SKM-1 treated with dmso at 0.1 percent for 144 hours (cell line): ENCODE measurements around the gene WNT3.

Experiments used
- DNase-seq: peaks from one replicate; lab custom pipeline; 2025; ENCODE audit not compliant: unreplicated experiment; lab: John Stamatoyannopoulos, UW

Gene WNT3

DNA sequence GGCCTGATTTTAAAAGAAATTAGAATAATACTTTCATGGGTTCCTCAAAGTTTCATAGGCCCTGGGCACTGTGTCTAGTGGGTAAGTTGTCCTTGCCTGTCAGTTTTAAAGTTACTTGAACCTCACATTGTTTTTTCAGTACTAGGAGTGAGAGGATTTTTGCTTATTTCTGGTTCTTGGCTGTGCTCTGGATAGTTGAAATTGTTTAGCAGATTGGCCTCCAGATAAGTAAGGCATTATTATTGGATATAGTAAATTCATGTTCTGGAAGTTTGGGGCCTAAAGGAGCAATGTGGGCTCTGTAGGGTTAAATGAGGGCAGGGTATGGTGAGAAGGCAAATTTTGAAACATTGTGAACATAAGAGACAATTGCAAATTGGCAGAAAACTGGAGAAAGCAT is 78.5 kb downstream of the WNT3 start:
- no peak for DNase-seq

DNA sequence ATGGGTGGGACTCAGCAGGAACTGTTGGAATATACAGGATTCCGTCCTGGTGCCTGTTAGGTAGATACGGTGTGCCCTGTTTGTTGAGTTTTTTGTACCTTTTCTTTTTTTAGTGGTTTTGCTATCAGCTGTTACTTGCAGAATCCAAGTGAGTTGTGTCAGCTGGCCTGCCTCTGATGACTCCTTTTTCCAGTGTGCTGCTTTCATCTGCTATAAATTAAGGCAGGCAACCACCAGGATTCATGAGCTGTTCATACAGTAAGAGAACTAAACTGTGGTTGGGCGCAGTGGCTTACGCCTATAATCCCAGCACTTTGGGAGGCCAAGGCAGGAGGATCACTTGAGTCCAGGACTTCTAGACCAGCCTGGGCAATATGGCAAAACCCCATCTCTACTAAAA is 79.9 kb downstream of the WNT3 start:
- DNase-seq: no peak

DNA sequence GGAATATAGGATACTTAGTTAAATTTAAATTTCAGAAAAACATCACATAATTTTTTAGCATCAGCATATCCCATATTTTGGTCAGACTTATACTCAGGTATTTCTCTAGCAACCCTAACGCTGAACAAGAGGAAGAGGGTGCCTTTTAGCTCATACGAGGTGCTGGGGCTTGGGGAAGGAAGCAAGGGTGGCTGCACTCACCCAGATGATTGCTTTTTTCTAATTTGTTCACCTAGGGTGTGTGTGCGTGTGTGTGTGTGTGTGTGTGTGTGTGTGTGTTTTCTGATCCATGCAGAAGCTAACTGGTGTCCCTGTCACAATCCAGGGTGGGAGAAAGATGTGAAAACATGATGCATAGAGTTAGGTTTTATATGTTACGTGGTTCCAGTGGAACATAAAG is 81.2 kb downstream of the WNT3 start:
- no peak for DNase-seq

DNA sequence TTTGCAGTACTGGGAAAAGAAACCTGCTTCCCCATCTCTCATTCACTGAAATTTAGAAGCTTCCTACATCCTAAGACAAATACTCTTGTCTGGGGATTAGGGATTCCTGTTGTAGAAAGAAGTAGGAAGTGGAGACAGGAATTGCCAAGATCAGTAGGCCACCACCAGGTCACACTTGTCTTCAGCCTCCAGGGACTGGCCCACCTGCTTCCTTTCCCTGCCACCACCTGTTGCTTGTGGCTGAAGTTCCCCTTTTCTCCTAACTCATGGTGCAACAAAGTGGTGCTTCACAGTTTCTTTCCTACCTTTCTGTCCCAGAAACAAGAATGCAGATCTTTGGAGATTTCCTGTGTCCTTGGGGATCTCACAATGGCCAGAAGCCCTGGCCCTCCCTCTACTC is 82.4 kb downstream of the WNT3 start:
- no peak for DNase-seq

DNA sequence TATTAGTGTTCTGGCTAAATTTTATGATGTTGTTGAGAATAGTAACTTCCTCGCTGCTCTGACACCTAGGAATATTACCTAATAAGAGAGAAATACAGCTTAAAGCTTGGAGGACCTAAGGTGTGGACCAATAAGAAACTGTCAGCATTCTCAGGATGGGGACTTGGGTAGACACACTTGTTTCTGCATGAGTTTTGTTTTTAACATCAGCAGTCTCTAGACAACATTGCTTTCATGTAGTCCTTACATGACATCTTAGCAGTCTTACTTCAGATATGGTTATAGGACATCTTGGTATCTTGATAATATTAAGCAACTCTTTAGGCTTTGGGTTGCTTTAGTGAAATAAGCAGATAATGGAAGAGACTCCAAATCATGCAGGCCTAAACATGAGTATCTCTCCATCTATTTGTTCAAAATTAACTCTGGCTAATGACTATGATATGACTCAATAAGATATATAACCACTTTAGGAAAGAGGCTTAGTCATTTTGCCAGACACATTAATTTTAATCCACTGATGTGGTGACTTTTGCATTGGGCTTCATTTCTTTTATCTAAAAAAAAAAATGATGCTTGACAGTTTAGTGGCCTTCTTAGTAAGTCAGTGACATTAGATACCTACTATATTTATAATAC is 84.5 kb downstream of the WNT3 start:
- no peak for DNase-seq

DNA sequence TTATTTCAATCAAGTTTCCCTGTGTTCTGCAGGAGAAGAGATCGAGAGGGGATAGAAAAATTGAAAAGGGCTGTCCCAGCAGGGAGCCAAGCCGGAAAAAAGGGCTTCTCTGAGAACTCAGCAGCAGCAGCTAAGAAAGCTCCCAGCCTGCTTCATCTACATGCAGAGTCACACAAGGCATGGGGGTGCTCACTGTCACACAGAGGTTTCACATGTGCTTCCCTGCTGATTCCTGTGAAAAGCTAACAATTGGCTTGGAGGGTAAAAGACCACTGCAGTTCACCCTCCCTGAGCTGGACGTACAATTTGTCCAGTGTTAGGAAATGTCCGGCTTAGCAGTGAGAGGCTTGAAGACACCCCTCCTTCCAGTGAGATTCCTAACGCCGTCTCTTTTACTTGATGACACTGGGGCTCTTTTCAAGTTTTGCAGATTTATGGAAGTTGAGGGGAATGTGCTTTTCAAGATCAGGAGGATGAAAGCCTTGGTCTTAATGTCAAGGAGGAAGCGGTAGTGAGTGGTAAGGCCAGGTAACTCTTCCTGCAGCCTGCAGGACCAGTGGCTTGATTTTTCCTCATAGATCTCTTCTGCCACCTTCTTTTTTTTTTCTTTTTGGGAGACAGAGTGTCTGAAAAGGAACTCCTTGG is 85.6 kb downstream of the WNT3 start:
- DNase-seq: no peak

DNA sequence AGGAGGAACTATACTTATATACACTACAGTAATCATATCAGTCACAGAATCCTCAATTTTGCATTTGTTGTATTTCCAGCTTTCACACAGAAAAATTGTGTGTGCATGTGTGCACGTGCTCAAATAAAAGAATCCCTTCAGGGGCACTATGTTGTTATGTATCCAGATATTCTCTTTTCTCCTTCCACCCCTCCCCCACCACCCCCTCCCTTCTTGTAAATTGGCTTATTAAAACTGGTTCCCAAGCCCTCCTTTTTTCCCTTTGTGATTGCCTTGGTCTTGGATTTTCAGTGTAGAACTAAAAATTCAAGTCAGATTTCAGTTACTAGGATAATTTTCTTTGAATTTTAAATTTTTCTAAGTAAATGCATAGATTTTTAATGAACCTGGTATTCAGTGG is 86.3 kb downstream of the WNT3 start:
- no peak for DNase-seq

DNA sequence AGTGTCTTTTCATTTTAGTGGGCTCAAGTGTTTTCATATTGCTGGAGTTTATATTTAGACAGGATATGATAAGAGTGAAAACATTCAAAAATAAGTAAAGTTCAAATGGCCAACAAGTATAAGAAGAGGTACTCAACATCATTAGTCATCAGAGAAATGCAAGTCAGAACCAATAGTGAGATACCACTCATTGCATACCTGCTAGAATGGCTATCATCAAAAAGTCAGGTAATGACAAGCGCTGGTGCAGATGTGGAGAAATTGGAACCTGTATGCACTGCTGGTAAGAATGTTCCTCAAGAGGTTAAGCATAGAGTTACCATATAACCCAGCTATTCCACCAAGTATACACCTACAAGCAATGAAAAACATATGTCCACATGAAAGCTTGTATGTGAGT is 87.8 kb downstream of the WNT3 start:
- no peak for DNase-seq

DNA sequence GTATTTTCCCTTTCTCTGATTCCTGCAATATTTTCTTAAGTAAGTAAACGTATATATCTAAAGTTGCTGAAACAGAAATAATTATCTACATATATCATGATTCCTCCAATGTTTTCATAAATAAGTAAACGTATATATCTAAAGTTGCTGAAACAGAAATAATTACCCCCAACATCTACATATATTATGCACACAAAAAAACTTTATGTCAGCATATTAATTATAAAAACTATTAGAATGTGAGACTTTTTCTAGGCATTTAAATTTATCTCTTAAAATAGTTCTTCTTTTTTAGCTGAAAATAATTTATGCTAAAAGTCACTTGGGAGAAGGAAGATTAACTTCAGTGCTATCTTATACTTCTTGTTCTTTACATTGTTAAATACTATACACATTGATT is 88.5 kb downstream of the WNT3 start:
- DNase-seq: no peak

DNA sequence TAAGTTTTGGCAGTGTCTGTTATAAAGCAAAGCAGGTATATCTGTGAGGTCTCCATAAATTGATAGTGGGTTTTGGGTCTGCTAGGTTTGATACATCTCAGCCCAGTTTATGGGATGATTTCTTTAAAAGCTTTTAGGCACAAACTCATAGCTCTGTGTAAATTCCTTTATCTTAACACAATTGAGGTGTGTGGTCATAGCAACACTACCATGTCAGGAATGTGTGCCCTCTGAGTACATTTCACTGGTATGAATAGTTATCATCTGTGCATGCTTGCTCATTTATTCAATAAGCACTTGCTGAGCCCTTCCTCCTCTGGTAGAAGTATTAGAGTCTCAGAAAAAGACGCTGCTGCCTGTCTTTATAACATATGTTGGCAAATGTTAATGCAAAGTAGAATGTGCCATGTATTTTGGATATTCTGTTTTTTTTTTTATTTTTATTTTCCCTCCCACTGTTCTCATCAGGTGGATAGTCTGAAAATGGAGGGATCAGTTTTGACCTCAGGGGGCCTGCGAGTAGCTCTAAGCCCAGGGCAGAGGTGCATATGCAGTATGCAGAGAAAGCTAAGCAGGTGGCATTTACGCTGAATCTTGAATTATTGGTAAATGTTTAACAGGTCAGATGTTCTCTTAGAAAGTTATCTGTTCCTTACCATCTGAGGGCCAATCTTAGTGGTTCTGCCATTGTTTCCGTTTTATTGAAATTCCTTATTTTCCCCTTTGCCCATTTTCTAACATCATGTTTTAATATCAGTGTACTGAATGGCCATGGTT is 90.7 kb downstream of the WNT3 start:
- no peak for DNase-seq

DNA sequence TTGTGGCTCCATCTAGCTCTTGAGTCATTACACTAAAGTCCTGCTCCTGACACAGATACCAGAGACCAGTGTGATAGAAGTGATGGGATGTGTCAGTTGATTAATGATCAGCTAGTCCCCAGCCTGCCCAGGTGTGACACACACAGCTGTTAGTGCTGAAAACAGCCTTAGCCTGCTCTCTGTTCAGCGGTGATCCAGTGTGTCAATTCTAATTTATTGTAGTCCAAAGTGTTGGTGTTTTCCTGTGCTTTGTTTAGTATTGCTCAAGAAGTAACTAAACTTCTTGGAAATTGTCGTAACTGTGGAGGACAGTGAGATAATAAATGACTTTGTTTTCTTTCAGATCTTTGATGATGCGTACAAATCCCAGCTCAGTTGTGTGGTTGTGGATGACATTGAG is 92.3 kb downstream of the WNT3 start:
- no peak for DNase-seq

DNA sequence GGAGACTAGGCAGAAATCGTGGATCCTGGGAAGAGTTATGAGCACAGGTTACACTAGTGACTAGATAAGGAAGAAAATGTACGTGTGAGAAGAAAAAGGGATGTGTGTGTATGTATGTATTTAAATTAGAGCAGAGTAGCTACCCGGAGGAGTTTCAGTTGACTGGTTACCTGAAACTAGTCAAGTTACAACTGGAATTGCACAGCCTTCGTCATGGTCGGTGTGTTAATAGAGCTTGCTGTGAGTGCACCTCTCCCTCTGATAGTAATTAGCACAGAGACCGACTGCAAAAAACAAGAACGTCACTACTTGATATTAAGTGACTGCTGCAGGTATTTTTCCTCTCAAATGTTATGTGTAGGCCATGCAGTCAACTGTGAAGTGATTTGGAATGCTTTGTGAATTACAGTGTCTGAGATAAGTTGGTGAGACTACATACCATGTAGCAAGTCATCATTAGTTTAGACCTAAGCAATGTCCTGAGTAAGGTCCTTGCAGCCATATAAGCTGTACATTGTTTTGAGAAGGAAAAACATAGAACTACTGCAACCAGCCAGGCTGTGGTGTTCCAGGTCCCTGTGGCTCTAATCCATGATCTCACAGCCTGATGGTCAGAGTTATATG is 95.7 kb downstream of the WNT3 start:
- DNase-seq: no peak

DNA sequence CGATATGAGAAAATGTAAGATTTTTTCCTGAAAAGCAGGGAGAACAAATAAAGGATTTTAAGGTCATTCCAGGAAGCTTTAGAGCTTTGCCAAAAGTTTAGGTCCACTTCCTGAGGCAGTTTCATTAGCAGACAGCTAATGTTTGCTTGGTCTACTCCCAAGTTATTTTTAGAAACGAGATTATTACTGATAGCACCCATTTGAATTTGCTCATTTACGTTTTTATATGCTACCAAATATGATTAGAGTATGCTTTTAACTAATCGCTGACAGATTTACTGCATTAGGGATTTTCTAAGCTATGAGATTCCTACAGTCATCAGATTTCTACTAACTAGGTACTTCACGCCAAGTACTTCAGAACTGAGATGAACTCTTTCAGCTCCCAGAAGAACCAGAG is 98.1 kb downstream of the WNT3 start:
- DNase-seq: no peak

DNA sequence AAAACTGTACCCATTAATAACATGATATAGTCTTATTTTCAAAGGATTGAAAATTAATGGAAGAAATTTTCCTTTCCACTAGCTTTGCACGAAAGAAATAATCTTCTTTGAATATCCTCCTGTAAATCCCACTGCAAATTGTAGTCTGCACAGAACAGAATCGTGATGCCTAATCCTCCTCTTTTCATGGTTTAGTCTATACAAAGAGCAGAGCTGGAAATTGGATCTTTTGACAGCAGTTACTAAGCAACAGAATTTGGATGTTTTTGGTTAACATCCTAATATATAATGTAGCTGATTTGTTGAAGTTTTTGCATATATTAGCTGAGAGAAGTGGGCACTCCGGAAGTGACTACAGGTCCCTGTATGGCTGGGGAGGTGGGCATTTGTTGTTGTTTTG is 98.6 kb downstream of the WNT3 start:
- DNase-seq: no peak

DNA sequence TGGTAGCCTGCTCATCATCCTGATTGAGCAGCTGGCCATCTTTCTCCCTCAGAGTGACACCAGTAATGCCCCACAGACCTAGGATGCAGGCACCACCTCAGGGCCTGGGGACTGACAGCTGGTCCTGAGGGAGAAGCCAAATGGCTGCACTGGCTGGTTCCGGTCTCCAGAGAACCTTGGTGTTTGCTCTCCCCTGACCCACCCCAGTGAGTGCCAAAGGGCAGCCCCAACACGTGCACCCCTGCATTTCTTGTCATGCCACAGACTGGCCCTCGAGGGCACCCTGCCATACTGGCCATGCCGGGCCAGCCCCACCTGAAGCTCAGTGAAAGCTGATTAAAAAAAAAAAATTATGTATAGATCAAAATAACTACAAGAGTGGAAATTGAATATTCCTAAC is 100.5 kb downstream of the WNT3 start:
- DNase-seq: no peak
